OCI-LY1 (cell line): Measurements from ENCODE around the gene MED15.

Experiments used
- H2AFZ ChIP-seq: fragments of 200-600 bp; sonication (generic), shearing (Covaris generic); 2 replicates; pipeline ENCODE4 v1.6.0; 2014; ENCODE audit warnings: antibody characterized with exemption, mild to moderate bottlenecking, low read length
- H3F3A ChIP-seq: fragments of 200-600 bp; sonication (generic), shearing (Covaris generic); 2 replicates; pipeline ENCODE4 v1.6.0; 2014; ENCODE audit warnings: mild to moderate bottlenecking, antibody characterized with exemption, low read length, moderate library complexity; ENCODE audit not compliant: insufficient read depth
- H3K27ac ChIP-seq: fragments of 200-600 bp; sonication (generic); 2 replicates; pipeline ENCODE4 v1.5.1; 2014; ENCODE audit warnings: low read length, mixed run types, mild to moderate bottlenecking, low read depth; ENCODE audit not compliant: poor library complexity, severe bottlenecking
- H3K27me3 ChIP-seq: fragments of 200-600 bp; sonication (generic); 2 replicates; pipeline ENCODE4 v1.6.0; 2014; ENCODE audit warnings: antibody characterized with exemption, mild to moderate bottlenecking, low read length, moderate library complexity; ENCODE audit not compliant: insufficient read depth
- H3K36me3 ChIP-seq: fragments of 200-600 bp; sonication (generic); 2 replicates; pipeline ENCODE4 v1.6.1; 2014; ENCODE audit warnings: mild to moderate bottlenecking, antibody characterized with exemption, low read length, moderate library complexity, mixed read lengths; ENCODE audit not compliant: insufficient read depth
- H3K4me1 ChIP-seq: fragments of 200-600 bp; sonication (generic); 2 replicates; pipeline ENCODE4 v1.5.1; 2014; ENCODE audit warnings: mild to moderate bottlenecking, low read length, moderate library complexity; ENCODE audit not compliant: insufficient read depth, severe bottlenecking
- H3K4me2 ChIP-seq: fragments of 200-600 bp; sonication (generic), shearing (Covaris generic); 2 replicates; pipeline ENCODE4 v1.6.1; 2014; ENCODE audit warnings: low read length
- H3K4me3 ChIP-seq: fragments of 200-600 bp; sonication (generic); 2 replicates; pipeline ENCODE4 v1.5.1; 2014; ENCODE audit warnings: low read length, low read depth, mild to moderate bottlenecking, mixed read lengths; ENCODE audit not compliant: poor library complexity, severe bottlenecking
- H3K79me2 ChIP-seq: fragments of 200-600 bp; shearing (Covaris generic); 2 replicates; pipeline ENCODE4 v1.6.1; 2016; ENCODE audit warnings: mixed run types, low read length, mixed read lengths; ENCODE audit not compliant: insufficient read depth
- H3K9ac ChIP-seq: fragments of 200-600 bp; sonication (generic), shearing (Covaris generic); 2 replicates; pipeline ENCODE4 v1.6.1; 2014; ENCODE audit warnings: mild to moderate bottlenecking, low read length, mixed read lengths
- H3K9me2 ChIP-seq: fragments of 200-600 bp; sonication (generic), shearing (Covaris generic); 2 replicates; pipeline ENCODE4 v1.6.1; 2014; ENCODE audit warnings: low read depth, mild to moderate bottlenecking, low read length, mixed read lengths
- H3K9me3 ChIP-seq: fragments of 200-600 bp; shearing (Covaris generic); 2 replicates; pipeline ENCODE4 v1.6.1; 2014; ENCODE audit warnings: low read length, mixed read lengths
- H4K20me1 ChIP-seq: fragments of 200-600 bp; sonication (generic), shearing (Covaris generic); 2 replicates; pipeline ENCODE4 v1.6.0; 2016; ENCODE audit warnings: mild to moderate bottlenecking, low read length; ENCODE audit not compliant: insufficient read depth
- EZH2 ChIP-seq: fragments of 200-600 bp; sonication (generic), shearing (Covaris generic); IDR thresholded peaks from 2 replicates; pipeline ENCODE4 v1.8.0; 2017; ENCODE audit warnings: borderline replicate concordance, mixed run types, mild to moderate bottlenecking, antibody characterized with exemption, low read length, moderate library complexity, mixed read lengths
- TF ChIP-seq, protein P1 (sequence below): fragments of 200-600 bp; sonication (generic), shearing (Covaris generic); IDR thresholded peaks from 2 replicates; pipeline ENCODE4 v1.5.1; 2017; ENCODE audit warnings: mild to moderate bottlenecking, antibody characterized with exemption, low read length, moderate library complexity, mixed read lengths

Gene MED15

GRCh38 chr22:20581503-20582170 lies 74.2 kb downstream of the MED15 start:
- Histone ChIP-seq H3K27ac (no peak overlapping the region), H3K27me3 (no peaks in the 10 kb centered on the region), H3K4me1 (no peaks in the 10 kb centered on the region), H3K9ac (no peak overlapping the region), H2AFZ (no peak overlapping the region), H3F3A (no peaks in the 10 kb centered on the region), H3K79me2 (no peaks in the 10 kb centered on the region), H4K20me1 (no peaks in the 10 kb centered on the region), H3K36me3 (peaks cover 64% of the 10 kb centered on the region), H3K9me2 (no peaks in the 10 kb centered on the region), H3K4me2 (no peak overlapping the region), H3K4me3 (no peak overlapping the region), H3K9me3 (no peaks in the 10 kb centered on the region)
- TF ChIP-seq, protein P1, sequence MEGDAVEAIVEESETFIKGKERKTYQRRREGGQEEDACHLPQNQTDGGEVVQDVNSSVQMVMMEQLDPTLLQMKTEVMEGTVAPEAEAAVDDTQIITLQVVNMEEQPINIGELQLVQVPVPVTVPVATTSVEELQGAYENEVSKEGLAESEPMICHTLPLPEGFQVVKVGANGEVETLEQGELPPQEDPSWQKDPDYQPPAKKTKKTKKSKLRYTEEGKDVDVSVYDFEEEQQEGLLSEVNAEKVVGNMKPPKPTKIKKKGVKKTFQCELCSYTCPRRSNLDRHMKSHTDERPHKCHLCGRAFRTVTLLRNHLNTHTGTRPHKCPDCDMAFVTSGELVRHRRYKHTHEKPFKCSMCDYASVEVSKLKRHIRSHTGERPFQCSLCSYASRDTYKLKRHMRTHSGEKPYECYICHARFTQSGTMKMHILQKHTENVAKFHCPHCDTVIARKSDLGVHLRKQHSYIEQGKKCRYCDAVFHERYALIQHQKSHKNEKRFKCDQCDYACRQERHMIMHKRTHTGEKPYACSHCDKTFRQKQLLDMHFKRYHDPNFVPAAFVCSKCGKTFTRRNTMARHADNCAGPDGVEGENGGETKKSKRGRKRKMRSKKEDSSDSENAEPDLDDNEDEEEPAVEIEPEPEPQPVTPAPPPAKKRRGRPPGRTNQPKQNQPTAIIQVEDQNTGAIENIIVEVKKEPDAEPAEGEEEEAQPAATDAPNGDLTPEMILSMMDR, result no peak
- TF ChIP-seq EZH2, result no peak

GRCh38 chr22:20582171-20582511 lies 74.7 kb downstream of the MED15 start:
- H3K4me1 ChIP-seq, result no peaks in the 10 kb centered on the region
- TF ChIP-seq, protein P1, result no peak
- no peak overlapping the region for H3K4me3 ChIP-seq
- no peak overlapping the region for H3K4me2 ChIP-seq
- H3K27ac ChIP-seq, result no peak overlapping the region
- no peak overlapping the region for H3K9ac ChIP-seq
- H3K79me2 ChIP-seq, result no peaks in the 10 kb centered on the region
- no peaks in the 10 kb centered on the region for H3F3A ChIP-seq
- no peak overlapping the region for H2AFZ ChIP-seq
- no peaks in the 10 kb centered on the region for H3K9me3 ChIP-seq
- H3K36me3 ChIP-seq, result peaks cover 67% of the 10 kb centered on the region
- H3K9me2 ChIP-seq, result no peaks in the 10 kb centered on the region
- H4K20me1 ChIP-seq, result no peaks in the 10 kb centered on the region
- no peaks in the 10 kb centered on the region for H3K27me3 ChIP-seq

GRCh38 chr22:20582520-20583361 lies 75.3 kb downstream of the MED15 start:
- H3K79me2 ChIP-seq, result no peaks in the 10 kb centered on the region
- H3K4me3 ChIP-seq, result no peak overlapping the region
- H3K27ac ChIP-seq, result no peak overlapping the region
- H2AFZ ChIP-seq, result no peak overlapping the region
- no peaks in the 10 kb centered on the region for H4K20me1 ChIP-seq
- H3K27me3 ChIP-seq, result no peaks in the 10 kb centered on the region
- H3K9me3 ChIP-seq, result no peaks in the 10 kb centered on the region
- H3K4me2 ChIP-seq, result no peak overlapping the region
- H3K36me3 ChIP-seq, result peaks cover 65% of the 10 kb centered on the region
- TF ChIP-seq, protein P1, result no peak; the same call in 1 of the 2 replicates
- TF ChIP-seq EZH2, result no peak
- H3K9me2 ChIP-seq, result no peaks in the 10 kb centered on the region
- no peaks in the 10 kb centered on the region for H3F3A ChIP-seq
- H3K4me1 ChIP-seq, result no peaks in the 10 kb centered on the region
- no peak overlapping the region for H3K9ac ChIP-seq
